ENCODE data around the gene HSPB6. TPM values are rescaled to one million over a fixed set of nuclear protein-coding genes. Genes with fewer than 3 reads are reported as not detected.

Gene HSPB6
- total and polyA plus RNA-seq, 2 of the 8 experiments (the other 6 are each of a cell fraction or from before 2014, with no cell fraction given): 0.91 TPM; not detected in 1

DNA sequence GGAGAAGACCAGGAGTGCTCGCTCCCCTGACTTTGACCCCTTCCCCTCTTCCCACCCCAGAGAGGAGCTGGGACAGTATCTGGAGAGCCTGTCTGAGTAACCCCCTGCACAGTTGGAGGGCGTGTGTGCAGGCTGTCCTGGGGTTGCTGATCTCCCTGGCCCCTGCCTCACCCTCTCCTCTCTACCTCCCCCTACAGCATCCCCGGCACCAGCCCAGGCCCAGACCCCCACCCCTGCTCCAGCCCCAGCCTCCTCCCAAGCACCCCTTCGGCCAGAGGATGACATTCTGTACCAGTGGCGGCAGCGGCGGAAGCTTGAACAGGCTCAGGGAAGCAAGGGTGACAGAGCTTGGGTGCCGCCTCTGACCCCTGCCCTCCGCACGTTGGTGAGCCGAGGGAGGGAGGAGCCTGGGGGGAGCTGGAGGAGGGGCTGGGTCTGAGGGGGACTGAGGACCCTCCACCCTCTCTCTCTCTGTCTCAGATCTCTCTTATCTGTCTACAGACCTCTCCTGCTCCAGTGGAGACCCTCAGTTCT lies 9.8 kb upstream of the HSPB6 start:
- no peak overlapping the region for H3K4ac ChIP-seq (replicated peaks; ENCODE audit: insufficient read length, low read depth, low read length)
- H2BK15ac ChIP-seq (ENCODE audit: low read length): no peak overlapping the region
- peaks cover 0 to 12% (median 5%) of the 10 kb centered on the region in 4 experiments; a peak in 5 of 8 replicates for H3K36me3 ChIP-seq (ENCODE audit: control insufficient read depth in 2 of 4, insufficient read depth in 4 of 4, low read length in 3 of 4)
- no peak overlapping the region for H2BK12ac ChIP-seq (ENCODE audit: low read depth, low read length)
- no peak overlapping the region for H4K5ac ChIP-seq (ENCODE audit: insufficient read length, low read depth, low read length)
- peak overlapping the region; percentile 65; the same call in 1 of the 2 replicates for H4K8ac ChIP-seq (ENCODE audit: extremely low read depth, insufficient read depth, low read length)
- H3K4me1 ChIP-seq (replicated peaks in 1 of 4; ENCODE audit: control insufficient read depth in 3 of 4, insufficient read depth in 4 of 4, low read length in 3 of 4): peaks cover 0 to 13% (median 7%) of the 10 kb centered on the region in 4 experiments; a peak in 5 of 7 replicates
- no peak overlapping the region for H3K9ac ChIP-seq (replicated peaks in 1 of 4; ENCODE audit: extremely low read depth in 1 of 4, low read depth in 3 of 4, low read length in 3 of 4)
- ChIA-PET CTCF (ENCODE audit: partially characterized antibody) (interaction anchor here (0.9 to 2.5 kb wide), 4 partner anchors 9 to 53 kb away, joined by 3 to 9 read pairs (median 4); no protein-coding TSS in a partner anchor), POLR2A (ENCODE audit: partially characterized antibody) (interaction anchor here (0.8 to 2.8 kb wide), 8 partner anchors 10 to 117 kb away, joined by 3 to 11 read pairs (median 4); partner anchors contain the start of genes HSPB6, IGFLR1, LIN37 and PROSER3)
- H4K91ac ChIP-seq (replicated peaks; ENCODE audit: insufficient read length, low read length): no peak overlapping the region
- H2AK5ac ChIP-seq (ENCODE audit: low read depth, low read length): no peak overlapping the region
- no peak overlapping the region for H2BK20ac ChIP-seq (ENCODE audit: low read length)
- no peak overlapping the region for H2BK120ac ChIP-seq (replicated peaks; ENCODE audit: low read depth, low read length)
- no peak overlapping the region for H3K56ac ChIP-seq (replicated peaks; ENCODE audit: insufficient read length, low read depth, low read length)
- no peaks in the 10 kb centered on the region for H3K9me3 ChIP-seq (ENCODE audit: insufficient read depth in 2 of 2, low read depth in 1 of 2, low read length in 1 of 2)
- no peak overlapping the region; a peak in 1 of 4 replicates for H3K4me2 ChIP-seq (ENCODE audit: insufficient read depth in 1 of 2, low read depth in 2 of 2, low read length in 2 of 2)
- no peak for DNase-seq (ENCODE audit: low read depth in 1 of 2, low spot score in 2 of 2)
- no peak overlapping the region for H3K14ac ChIP-seq (ENCODE audit: insufficient read length)
- no peaks in the 10 kb centered on the region for H3K79me2 ChIP-seq (ENCODE audit: control insufficient read depth in 1 of 2, insufficient read depth in 2 of 2, low read length in 2 of 2)
- no peaks in the 10 kb centered on the region for H3K27me3 ChIP-seq (replicated peaks in 1 of 4; ENCODE audit: control insufficient read depth in 3 of 4, extremely low read depth in 1 of 4, insufficient read depth in 3 of 4, low read length in 3 of 4)
- 83% methylated on average over 8 of the region's 11 CpGs; no CpG with 5 or more reads in 1 of the 2 experiments for WGBS, 2 experiments (ENCODE audit: extremely low coverage in 1 of 2, insufficient coverage in 1 of 2, insufficient read length in 1 of 2, insufficient replicate concordance in 2 of 2, low coverage in 1 of 2, low lambda C conversion rate in 2 of 2, missing lambda C conversion rate in 1 of 2)
- H3K18ac ChIP-seq (ENCODE audit: extremely low read depth, low read length): no peak overlapping the region
- no peak overlapping the region for H3K23ac ChIP-seq (ENCODE audit: insufficient read length)
- TF ChIP-seq FOSL1 (IDR thresholded peaks at IDR 0.05; ENCODE audit: insufficient read depth, low read depth, low read length): no peak
- no peak overlapping the region for H2AFZ ChIP-seq (ENCODE audit: low read length)
- peaks cover 4 to 5% of the 10 kb centered on the region in 2 experiments for H4K20me1 ChIP-seq (replicated peaks in 1 of 2; ENCODE audit: control insufficient read depth in 1 of 2, insufficient read depth in 2 of 2, low read length in 2 of 2)
- no peaks in the 10 kb centered on the region; the same call in 1 of the 2 replicates for H3K23me2 ChIP-seq (ENCODE audit: low read depth, low read length)
- H2BK5ac ChIP-seq (ENCODE audit: low read depth, low read length): no peak overlapping the region
- no peak for FAIRE-seq
- no peak overlapping the region for H3K27ac ChIP-seq (ENCODE audit: low read depth, low read length)
- no peaks in the 10 kb centered on the region; the same call in 1 of the 2 replicates for H3K79me1 ChIP-seq (ENCODE audit: low read depth, low read length)
- H3K4me3 ChIP-seq (ENCODE audit: extremely low read depth in 1 of 4, insufficient read depth in 2 of 4, low read depth in 3 of 4, low read length in 4 of 4): no peak overlapping the region

Data from H1 (cell line).